Measurements from ENCODE around the gene RAB3A.

- TF ChIP-seq POLR2A (IDR thresholded peaks at IDR 0.05) (no peak), CTCF (IDR thresholded peaks at IDR 0.05) (no peak)
Measured at GRCh38 chr19:18224525-18225354, 20.9 kb upstream of the RAB3A start.
